DND-41 (cell line): ENCODE measurements around the gene DDIT3.

ENCODE experiments used
- ATAC-seq: fragments of 200-7000 bp; cut with Tn5 transposase; 3 replicates; pipeline ENCODE4 v1.9.1; 2021; ENCODE audit warnings: low read depth; ENCODE audit not compliant: insufficient read depth
- DNase-seq: peaks from one replicate; pipeline ENCODE4 v3.0.0-alpha.2; 2020
- H2AFZ ChIP-seq: 2 replicates; pipeline ENCODE4 v1.6.0; 2012; ENCODE audit warnings: low read depth, low read length
- H3K27ac ChIP-seq: 2 replicates; pipeline ENCODE4 v1.5.1; 2012; ENCODE audit warnings: low read length, inconsistent platforms
- H3K27me3 ChIP-seq: fragments of 200-600 bp; sonication (generic); 2 replicates; pipeline ENCODE4 v1.6.0; 2012; ENCODE audit warnings: low read length, mild to moderate bottlenecking, inconsistent platforms; ENCODE audit not compliant: insufficient read depth, poor library complexity
- H3K36me3 ChIP-seq: 2 replicates; pipeline ENCODE4 v1.5.1; 2012; ENCODE audit warnings: low read length, inconsistent platforms; ENCODE audit not compliant: insufficient read depth
- H3K4me1 ChIP-seq: 2 replicates; pipeline ENCODE4 v1.5.1; 2012; ENCODE audit warnings: mild to moderate bottlenecking, low read length; ENCODE audit not compliant: insufficient read depth
- H3K4me2 ChIP-seq: 2 replicates; pipeline ENCODE4 v1.6.0; 2012; ENCODE audit warnings: mild to moderate bottlenecking, moderate library complexity, low read length, inconsistent platforms; ENCODE audit not compliant: insufficient read depth
- H3K4me3 ChIP-seq, 2 experiments: fragments of 200-600 bp in 1 of 2; shearing (Covaris generic) in 1 of 2; 2 replicates each; pipeline ENCODE4 v1.5.1; 2012 to 2016; ENCODE audit warnings: inconsistent platforms in 2 of 2, low read length in 2 of 2, mild to moderate bottlenecking in 2 of 2, low read depth in 1 of 2, moderate library complexity in 1 of 2
- H3K79me2 ChIP-seq: 2 replicates; pipeline ENCODE4 v1.6.0; 2012; ENCODE audit warnings: low read length, inconsistent platforms; ENCODE audit not compliant: insufficient read depth
- H3K9ac ChIP-seq: 2 replicates; pipeline ENCODE4 v1.6.0; 2012; ENCODE audit warnings: low read depth, mild to moderate bottlenecking, inconsistent platforms, low read length, moderate library complexity
- H3K9me3 ChIP-seq: 2 replicates; pipeline ENCODE4 v1.5.1; 2012; ENCODE audit warnings: low read length, moderate library complexity, mild to moderate bottlenecking, inconsistent platforms; ENCODE audit not compliant: insufficient read depth, severe bottlenecking
- H4K20me1 ChIP-seq: 2 replicates; pipeline ENCODE4 v1.6.0; 2012; ENCODE audit warnings: low read length; ENCODE audit not compliant: insufficient read depth
- CTCF ChIP-seq: IDR thresholded peaks from 2 replicates; pipeline ENCODE4 v1.5.1; 2012; ENCODE audit warnings: borderline replicate concordance, low read length, moderate library complexity, mild to moderate bottlenecking; ENCODE audit not compliant: poor library complexity, severe bottlenecking; ENCODE audit errors: extremely low read depth
- EZH2 ChIP-seq: IDR thresholded peaks from 3 replicates; pipeline ENCODE4 v1.6.1; 2012; ENCODE audit warnings: borderline replicate concordance, low read depth, mild to moderate bottlenecking, moderate library complexity, low read length, inconsistent platforms; ENCODE audit not compliant: severe bottlenecking

DDIT3 gene

GRCh38 chr12:57472391-57472790 lies 47.9 kb downstream of the DDIT3 start:
- Histone ChIP-seq H3K9ac (no peak overlapping the region), H4K20me1 (no peaks in the 10 kb centered on the region), H3K4me2 (no peak overlapping the region), H3K79me2 (peaks cover 14% of the 10 kb centered on the region), H3K9me3 (no peaks in the 10 kb centered on the region), H3K27me3 (no peaks in the 10 kb centered on the region), H3K4me1 (peaks cover 18% of the 10 kb centered on the region), H3K36me3 (peaks cover 20% of the 10 kb centered on the region), H2AFZ (no peak overlapping the region), H3K27ac (no peak overlapping the region), H3K4me3 (no peak overlapping the region)
- TF ChIP-seq EZH2 (no peak), CTCF (no peak)
- no peak for ATAC-seq
- DNase-seq, result no peak

- ATAC-seq (no peak), DNase-seq (no peak)
- Histone ChIP-seq H3K4me1 (peaks cover 10% of the 10 kb centered on the region), H2AFZ (no peak overlapping the region), H3K9me3 (no peaks in the 10 kb centered on the region), H3K4me2 (no peak overlapping the region), H3K27me3 (no peaks in the 10 kb centered on the region), H4K20me1 (no peaks in the 10 kb centered on the region), H3K9ac (no peak overlapping the region), H3K4me3 (no peak overlapping the region), H3K79me2 (peaks cover 10% of the 10 kb centered on the region), H3K27ac (no peak overlapping the region), H3K36me3 (peaks cover 20% of the 10 kb centered on the region)
- TF ChIP-seq EZH2 (no peak), CTCF (no peak)
These were observed 48.7 kb downstream of the DDIT3 start for GRCh38 chr12:57471661-57472060.

- Histone ChIP-seq H3K79me2 (peaks cover 4% of the 10 kb centered on the region), H3K27me3 (no peaks in the 10 kb centered on the region), H3K4me2 (no peak overlapping the region), H3K27ac (no peak overlapping the region), H3K4me3 (no peak overlapping the region), H3K36me3 (peaks cover 20% of the 10 kb centered on the region), H4K20me1 (no peaks in the 10 kb centered on the region), H3K9me3 (no peaks in the 10 kb centered on the region), H3K9ac (no peak overlapping the region), H3K4me1 (peaks cover 5% of the 10 kb centered on the region), H2AFZ (no peak overlapping the region)
- DNase-seq (no peak), ATAC-seq (no peak)
- no peak for TF ChIP-seq EZH2
- no peak for TF ChIP-seq CTCF
These were observed 49.2 kb downstream of the DDIT3 start for GRCh38 chr12:57470970-57471656.
